Cerebellar nuclear complex (tissue), 1 donor: Measurements from ENCODE around the gene FAM107B.

ENCODE experiments used
- DNase-seq, 2 experiments: peaks; one replicate each; lab custom pipeline; 2025; lab: John Stamatoyannopoulos, UW

Gene FAM107B

DNA sequence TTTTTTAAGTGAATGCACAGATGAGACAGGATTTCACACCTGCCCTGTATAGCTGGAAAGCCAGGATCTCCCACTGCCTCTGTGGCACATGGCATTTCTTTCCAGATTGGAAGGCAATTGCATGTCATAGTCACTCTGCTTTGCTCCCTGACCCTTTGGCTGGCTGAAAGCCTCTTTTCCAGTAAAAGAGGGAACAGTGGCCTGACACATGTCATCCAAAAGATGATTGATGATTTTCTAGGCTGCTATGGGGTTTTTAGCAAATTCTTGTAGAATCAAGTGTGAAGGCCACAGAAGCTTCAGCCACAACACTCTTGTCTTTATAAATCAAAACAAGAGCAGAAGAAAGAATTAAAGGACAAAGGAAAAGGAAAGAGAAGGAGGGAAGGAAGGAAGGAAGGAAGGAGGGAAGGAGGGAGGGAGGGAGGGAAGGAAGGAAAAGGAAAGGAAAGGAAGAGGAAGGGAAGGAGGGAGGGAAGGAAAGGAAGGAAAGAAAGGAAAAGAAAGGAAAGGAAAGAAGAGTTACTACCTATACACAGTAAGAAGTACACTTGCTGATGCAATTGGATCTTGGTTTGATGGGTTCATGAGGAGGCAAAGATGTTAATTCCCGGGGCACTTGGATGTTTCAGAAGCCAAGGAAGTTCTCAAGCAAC is 285.0 kb downstream of the FAM107B start:
- DNase-seq, result no peak

DNA sequence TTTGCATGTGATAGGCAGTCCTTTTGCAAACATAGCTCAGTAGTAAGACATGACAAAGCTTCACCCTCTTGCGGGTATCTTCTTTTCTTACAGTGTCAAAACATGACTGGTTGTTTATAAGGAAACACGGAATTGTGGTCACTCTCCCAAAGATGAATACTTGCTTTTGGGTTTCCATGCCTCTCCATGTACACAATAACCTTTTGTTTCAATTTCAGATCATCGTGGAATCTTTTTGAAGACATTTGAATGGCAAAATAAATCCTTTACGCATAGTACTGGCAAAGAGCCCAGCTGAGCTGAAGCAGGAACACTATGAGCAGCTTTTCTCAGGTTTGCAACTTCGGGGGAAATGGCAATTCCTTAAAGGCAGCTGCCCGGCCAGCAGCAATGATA is 287.2 kb downstream of the FAM107B start:
- DNase-seq, result no peak

DNA sequence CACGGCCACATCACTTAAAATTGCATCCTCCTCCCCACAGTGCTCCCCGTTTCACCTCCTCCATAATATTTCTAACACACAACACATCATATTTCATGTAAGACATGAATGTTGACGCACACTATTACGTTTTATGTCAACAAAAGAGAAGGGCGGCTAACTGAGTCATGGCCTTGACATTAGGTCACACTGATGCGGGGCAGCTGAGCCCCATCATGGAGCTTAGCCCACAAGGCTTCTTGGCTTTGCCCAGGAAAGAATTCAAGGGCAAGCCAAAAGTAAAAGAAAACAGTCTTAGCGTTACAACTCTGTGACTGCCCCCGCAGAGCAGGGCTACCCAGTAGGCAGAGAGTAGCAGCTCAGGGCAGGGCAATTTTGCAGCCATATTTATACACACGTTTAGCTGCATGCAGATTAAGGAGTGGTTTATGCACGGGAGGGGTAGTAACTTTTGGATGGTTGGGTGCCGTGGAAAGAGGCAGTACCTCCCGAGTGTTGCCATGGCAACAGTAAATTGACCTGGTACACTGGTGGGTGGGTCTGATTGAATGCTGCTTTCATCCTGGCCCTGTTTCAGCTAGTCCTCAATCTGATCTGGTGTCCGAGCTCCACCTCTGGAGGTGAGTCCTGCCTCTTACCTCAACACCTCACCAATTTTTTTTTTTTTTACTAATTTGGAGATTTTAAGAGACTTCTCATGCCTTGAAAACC is 287.8 kb downstream of the FAM107B start:
- no peak for DNase-seq

DNA sequence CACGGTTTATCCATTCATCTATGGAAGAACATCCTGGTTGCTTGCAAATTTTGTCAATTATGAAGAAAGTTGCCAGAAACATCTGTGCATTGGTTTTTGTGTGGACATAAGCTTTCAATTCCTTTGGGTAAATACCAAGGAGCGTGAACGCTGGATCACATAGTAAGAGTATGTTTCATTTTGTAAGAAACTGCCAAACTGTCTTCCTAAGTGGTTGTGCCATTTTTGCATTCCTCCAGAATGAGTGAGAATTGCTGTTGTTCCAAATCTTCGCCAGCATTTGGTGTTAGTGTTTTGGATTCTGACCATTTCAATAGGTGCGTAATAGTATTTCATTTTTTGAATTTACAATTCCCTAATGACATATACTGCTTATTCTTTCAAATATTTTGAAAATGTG is 288.7 kb downstream of the FAM107B start:
- no peak for DNase-seq

DNA sequence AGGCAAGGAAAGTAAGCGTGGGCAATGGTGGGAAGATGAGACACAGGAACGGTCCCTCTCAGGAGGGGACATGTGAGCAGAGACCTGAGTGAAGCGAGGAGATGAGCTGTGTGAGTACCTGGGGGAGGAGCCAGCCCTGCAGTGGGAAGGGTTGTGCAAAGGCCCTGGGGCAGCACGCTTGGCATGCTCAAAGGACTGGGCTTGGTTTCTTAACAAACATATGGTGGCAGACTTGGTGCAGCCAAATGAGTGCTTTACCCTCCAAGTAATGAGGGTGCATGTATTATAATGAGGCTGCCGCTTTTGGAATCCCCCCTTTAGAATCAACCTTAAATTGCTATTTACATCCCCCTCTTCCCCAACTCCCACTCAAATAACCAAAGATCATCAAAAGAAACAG is 291.3 kb downstream of the FAM107B start:
- no peak for DNase-seq

DNA sequence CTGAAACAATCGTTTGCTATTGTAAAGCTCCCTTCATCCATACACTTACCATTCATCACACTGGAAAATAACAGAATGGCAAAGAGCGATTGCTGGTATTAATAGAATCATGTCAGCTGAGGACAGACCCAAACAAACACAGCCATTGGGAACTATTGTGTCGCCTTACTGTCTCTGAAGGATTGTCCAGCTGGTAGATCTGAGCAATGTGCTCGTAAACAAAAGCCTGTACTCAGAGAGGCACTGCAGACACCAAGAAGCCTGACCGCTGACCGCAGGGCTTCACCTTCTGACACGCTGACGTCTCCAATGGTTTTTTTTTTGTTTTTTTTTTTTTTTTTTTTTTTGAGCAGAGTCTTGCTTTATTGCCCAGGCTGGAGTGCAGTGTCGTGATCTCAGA is 292.9 kb downstream of the FAM107B start:
- DNase-seq, result no peak

DNA sequence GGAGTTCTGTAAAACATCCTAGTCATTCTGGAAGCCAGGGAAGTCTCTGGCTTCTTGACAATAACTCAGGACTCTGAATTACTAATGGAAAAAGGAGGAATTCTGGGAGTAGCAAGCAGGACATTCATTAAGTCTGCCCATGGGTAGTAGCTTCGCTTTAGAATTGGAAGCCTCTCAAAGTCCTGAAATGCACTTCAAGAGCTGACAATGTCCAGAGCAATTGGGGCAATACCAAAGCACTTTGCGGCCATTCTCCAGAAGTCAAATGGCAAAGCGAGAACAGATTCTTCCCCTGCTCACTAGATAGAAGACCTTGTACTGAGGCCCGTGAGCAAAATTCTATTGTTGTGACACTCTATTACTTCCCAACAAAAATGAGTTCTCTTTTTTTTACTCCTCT is 293.7 kb downstream of the FAM107B start:
- DNase-seq, result no peak

DNA sequence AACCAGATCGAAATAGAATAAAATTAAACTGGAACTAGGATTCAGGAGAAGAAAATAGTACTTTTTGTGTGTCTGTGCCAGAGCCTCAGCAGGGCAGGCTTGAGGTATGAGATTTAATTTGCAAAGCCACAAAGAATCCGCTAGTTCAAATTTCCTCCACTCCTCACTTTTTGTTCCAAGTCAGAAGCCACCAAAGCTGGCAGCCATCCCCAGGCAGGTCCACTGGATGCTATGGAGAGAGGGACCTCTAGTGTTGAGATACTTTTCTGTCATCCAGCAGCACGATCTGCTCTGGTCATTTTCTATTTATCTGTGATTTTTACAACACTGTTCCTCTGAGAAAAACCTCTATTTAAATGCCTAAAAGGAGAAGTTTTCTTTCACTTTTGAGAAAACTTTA is 296.1 kb downstream of the FAM107B start:
- DNase-seq, result peak in 1 of 2 experiments; percentile 10

DNA sequence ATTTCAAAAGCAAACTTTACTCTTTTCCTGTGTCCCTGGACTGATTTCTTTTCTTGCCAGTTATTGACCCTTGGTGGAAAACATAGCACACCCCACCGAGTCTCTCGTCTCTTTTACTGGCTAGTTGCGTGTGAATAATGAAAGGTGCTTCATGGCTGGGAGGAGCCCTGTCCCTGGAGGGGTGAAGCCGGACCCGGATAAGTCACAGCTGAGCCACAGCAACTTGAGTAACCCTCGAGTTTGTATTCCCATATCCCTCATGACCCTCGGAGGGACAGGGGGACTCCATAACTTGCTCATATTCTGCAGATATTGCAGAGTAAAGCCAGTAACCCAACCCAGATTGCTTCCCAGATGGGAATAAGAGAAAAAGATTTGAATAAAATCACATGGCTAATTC is 296.5 kb downstream of the FAM107B start:
- no peak for DNase-seq

DNA sequence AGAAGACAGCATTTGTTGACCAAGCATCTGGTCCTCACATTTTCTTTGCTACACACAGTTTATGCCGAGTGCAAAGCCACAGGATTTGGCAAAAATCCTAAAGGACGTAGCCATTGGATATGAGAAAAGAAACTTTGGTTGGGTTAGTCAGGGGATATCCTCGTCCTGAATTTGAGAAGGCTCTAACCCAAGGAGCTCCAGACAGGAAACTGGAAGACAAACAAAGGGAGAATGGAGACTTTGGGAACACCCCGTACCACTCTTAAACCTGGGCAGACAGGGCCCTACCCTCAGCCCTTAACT is 297.3 kb downstream of the FAM107B start:
- DNase-seq, result no peak

DNA sequence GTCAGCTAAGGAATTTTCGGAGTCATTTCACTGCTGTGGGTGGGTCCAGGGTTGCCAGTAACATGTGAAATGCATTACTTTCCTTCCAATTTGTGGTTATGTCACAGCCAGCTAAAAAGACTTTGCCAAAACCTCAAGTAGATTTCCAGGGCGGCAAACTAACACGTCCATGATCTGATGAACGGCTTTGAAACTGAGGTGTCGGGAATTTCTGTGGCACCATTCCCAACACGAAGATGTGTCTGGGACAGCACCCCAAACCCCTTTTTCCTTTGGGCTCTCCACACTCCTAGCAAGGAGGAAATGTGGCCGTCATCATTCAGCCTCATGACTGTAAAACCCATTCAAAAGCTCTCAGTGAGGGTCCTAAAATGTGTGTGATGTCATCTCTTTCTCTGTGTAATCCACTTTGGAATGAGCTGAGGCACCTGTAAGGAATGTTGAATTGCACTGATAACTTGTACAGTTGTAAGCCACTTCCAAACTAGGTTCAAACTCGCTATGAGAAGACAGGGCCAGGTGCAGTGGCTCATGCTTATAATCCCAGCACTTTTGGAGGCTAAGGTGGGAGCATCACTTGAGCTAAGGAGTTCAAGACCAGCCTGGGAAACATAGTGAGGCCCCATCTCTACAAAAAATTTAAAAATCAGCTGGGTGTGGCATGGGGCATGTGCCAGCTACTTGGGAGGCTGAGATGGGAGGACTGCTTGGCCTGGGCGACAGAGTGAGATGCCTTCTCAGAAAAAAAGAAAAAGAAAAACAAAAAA is 297.9 kb downstream of the FAM107B start:
- DNase-seq, result no peak

DNA sequence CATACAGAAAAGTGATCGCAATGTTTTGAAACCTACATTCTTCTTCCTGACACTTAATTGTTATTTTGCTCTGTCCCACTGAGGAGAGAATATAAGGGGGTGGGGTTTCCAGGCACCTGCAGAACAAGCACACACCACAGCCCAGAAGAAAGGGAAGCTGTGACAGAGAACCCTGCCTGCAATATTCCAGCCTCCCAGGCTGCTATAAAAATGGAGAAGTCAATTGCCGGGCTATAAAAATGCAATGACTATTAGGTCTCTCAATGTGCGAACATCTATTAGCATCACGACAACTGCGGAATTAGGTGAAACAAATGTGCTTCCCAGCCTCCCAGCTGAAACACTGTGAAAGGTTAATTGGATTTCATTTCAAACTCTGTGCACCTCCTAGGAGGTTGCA is 298.7 kb downstream of the FAM107B start:
- no peak for DNase-seq

DNA sequence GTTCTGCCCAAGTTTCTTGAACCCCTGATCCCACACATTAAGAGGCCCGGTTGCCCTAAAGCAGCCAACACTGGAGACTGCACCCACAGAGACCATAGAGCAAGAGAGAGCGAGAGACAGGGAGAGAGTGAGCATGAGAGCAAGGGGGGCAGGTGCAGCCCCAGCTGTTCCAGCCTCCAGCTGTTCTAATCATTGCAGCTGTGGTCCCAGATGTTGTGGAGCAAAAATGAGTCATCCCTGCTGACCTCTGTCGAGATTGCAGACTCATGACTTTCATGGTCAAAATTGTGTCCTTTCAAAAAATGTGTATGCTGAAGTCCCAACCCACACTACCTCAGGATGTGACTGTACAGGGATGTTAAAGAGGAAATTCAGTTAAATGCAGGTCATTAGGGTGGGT is 300.0 kb downstream of the FAM107B start:
- no peak for DNase-seq

DNA sequence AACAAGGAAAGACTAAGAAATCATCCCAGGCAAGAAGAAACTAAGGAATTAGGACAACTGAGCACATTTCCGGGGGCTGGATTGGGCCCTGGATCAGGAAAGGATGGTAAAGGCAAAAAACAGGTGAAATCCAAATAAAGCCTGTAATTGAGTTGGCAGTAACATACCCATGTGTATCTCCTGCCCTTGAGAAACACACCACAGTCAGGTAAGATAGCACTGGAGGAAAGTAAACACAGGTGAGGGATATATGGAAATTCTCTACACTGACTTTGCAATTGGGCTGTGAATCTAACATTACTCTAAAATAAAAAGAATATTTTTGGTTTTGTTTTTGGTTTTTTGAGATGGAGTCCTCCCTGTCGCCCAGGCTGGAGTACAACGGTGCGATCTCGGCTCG is 303.8 kb downstream of the FAM107B start:
- no peak for DNase-seq

DNA sequence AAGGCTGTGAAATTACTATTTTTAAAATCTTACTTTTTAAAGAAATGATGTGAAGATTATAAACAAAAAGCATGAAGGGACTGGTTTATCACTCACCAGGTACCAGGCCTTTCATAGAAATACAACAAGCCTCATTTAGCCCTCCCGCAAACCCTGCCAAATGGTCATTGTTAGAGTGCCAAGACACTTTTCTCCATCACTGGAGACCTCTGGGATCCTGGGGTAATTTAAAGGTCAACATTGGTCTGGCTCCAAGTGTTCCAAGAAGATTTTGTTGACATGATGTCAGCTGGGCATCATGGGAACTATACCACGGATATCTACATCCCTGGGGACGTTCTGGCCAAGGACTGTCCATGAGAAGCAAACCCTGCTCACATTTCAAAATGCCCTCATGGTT is 306.0 kb downstream of the FAM107B start:
- DNase-seq, result no peak
